ENCODE data around the gene ZNF81.
"Not testable (repeated sequence)": the region's sequence is repeated elsewhere in the genome, so short reads cannot be mapped to it uniquely, and the experiment has no call there.

ZNF81 gene

GRCh38 chrX:47936224-47936939 lies 99.7 kb downstream of the ZNF81 start:
- no peak for DNase-seq (ENCODE audit: low read depth in 2 of 2)

GRCh38 chrX:47936940-47937317 lies 100.2 kb downstream of the ZNF81 start:
- no peak for DNase-seq (ENCODE audit: low read depth in 2 of 2)

GRCh38 chrX:47940448-47940847 lies 103.7 kb downstream of the ZNF81 start:
- DNase-seq (ENCODE audit: low read depth in 2 of 2): no peak

- no peak for DNase-seq (ENCODE audit: low read depth in 2 of 2)
Measured at GRCh38 chrX:47941423-47941822, 104.7 kb downstream of the ZNF81 start.

GRCh38 chrX:47955295-47955694 lies 118.6 kb downstream of the ZNF81 start:
- not testable (repeated sequence) for DNase-seq (ENCODE audit: low read depth in 2 of 2)

- no peak for DNase-seq (ENCODE audit: low read depth in 2 of 2)
Measured at GRCh38 chrX:47956016-47956415, 119.3 kb downstream of the ZNF81 start.

GRCh38 chrX:47958206-47958605 lies 121.5 kb downstream of the ZNF81 start:
- not testable (repeated sequence) for DNase-seq (ENCODE audit: low read depth in 2 of 2)

- DNase-seq (ENCODE audit: low read depth in 2 of 2): no peak
Measured at GRCh38 chrX:47958761-47959342, 122.2 kb downstream of the ZNF81 start.

GRCh38 chrX:47960406-47960805 lies 123.7 kb downstream of the ZNF81 start:
- no peak for DNase-seq (ENCODE audit: low read depth in 2 of 2)

GRCh38 chrX:47961830-47962229 lies 125.1 kb downstream of the ZNF81 start:
- not testable (repeated sequence) for DNase-seq (ENCODE audit: low read depth in 2 of 2)

GRCh38 chrX:47965526-47965925 lies 128.8 kb downstream of the ZNF81 start:
- not testable (repeated sequence) for DNase-seq (ENCODE audit: low read depth in 2 of 2)
